ENCODE measurements around the gene IFNGR1. TPM values are rescaled to one million over a fixed set of nuclear protein-coding genes. Genes with fewer than 3 reads are reported as not detected.

IFNGR1 gene
- polyA plus RNA-seq, 4 donors, result 52.0 to 69.5 (median 57.8) TPM

GRCh38 chr6:137160763-137161162 lies 58.4 kb downstream of the IFNGR1 start:
- DNase-seq (ENCODE audit: low read depth in 4 of 4, low spot score in 2 of 4), result no peak

GRCh38 chr6:137159912-137160311 lies 59.3 kb downstream of the IFNGR1 start:
- no peak for DNase-seq (ENCODE audit: low read depth in 4 of 4, low spot score in 2 of 4)

GRCh38 chr6:137157601-137158000 lies 61.6 kb downstream of the IFNGR1 start:
- DNase-seq (ENCODE audit: low read depth in 4 of 4, low spot score in 2 of 4), result peak in 1 of 4 donors; percentile 3

- DNase-seq (ENCODE audit: low read depth in 4 of 4, low spot score in 2 of 4), result no peak
These were observed 62.5 kb downstream of the IFNGR1 start for GRCh38 chr6:137156650-137157049.

GRCh38 chr6:137155830-137156229 lies 63.4 kb downstream of the IFNGR1 start:
- DNase-seq (ENCODE audit: low read depth in 4 of 4, low spot score in 2 of 4), result no peak

GRCh38 chr6:137150072-137150471 lies 69.1 kb downstream of the IFNGR1 start:
- no peak for DNase-seq (ENCODE audit: low read depth in 4 of 4, low spot score in 2 of 4)

- no peak for DNase-seq (ENCODE audit: low read depth in 4 of 4, low spot score in 2 of 4)
These were observed 70.2 kb downstream of the IFNGR1 start for GRCh38 chr6:137149035-137149393.

- no peak for DNase-seq (ENCODE audit: low read depth in 4 of 4, low spot score in 2 of 4)
These were observed 70.7 kb downstream of the IFNGR1 start for GRCh38 chr6:137148306-137149034.

Other genes with a start within 250 kb of the IFNGR1 start
- 1 to 10 TPM; 1.0 to 1.6 (median 1.5) TPM for gene IL20RA, start 174.4 kb downstream of the IFNGR1 start, polyA plus RNA-seq (ENCODE audit: insufficient read length in 4 of 4)
- gene IL22RA2, start 45.7 kb downstream of the IFNGR1 start, polyA plus RNA-seq (ENCODE audit: insufficient read length in 4 of 4), result not detected